Stimulated activated CD8-positive, alpha-beta memory T cell treated with anti-CD3 and anti-CD28 coated beads, Interleukin-12 subunit alpha, Interleukin-12 subunit beta, amount 100 ng/mL, for 1 hour (primary cell): ENCODE measurements around the gene AGXT2.
"Not testable (repeated sequence)": the region's sequence is repeated elsewhere in the genome, so short reads cannot be mapped to it uniquely, and the experiment has no call there.

Experiments
- DNase-seq: peaks from one replicate; pipeline ENCODE4 v3.0.0-alpha.2; 2020; ENCODE audit warnings: low read depth

The AGXT2 gene

DNA sequence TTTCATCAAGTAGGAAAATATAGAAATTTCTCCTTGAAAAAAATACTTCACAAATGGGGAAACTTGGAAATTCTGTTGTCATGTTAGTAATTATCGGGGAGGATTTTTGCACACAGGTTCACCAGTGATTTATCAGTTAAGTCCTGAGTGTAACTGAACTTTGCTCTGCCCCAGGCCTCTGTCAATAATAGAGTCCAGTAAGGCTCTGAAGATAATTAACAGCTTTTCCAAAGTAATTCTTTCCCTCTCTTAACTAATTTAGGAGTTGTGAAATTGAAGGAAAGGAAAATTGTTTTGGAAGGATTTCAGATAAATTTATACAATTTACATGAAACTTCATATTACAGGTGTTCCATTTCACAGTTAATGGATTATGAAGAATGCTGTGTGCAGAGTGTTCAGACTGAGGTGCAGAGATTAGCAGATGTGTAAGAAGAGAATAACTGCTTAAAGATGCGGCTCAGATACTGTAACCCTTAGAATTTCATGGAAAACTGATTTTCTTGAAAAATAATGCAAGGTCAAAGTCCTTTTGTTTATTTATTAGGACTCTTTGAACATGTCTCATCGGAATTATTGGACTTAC, 2.9 kb upstream of the AGXT2 start:
- no peak for DNase-seq

DNA sequence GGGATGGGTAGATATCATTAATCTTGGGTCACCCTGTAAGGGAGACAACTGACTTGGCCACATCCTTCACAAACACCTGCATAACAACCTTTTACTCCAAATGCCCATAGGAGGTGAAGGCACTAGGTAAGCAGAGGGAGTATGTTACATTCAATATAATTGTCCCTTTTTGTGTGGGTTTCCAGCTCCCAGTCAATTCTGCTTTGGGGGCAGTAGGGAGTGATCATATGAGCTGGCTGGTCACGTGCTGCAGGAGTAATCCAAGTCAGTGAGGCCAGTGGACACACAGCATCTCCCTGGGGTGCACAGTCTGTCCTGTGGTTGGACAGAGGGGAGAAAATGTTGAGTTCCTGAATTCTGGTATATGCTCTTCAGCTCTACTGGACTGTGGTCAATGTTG, 1.2 kb upstream of the AGXT2 start:
- no peak for DNase-seq

DNA sequence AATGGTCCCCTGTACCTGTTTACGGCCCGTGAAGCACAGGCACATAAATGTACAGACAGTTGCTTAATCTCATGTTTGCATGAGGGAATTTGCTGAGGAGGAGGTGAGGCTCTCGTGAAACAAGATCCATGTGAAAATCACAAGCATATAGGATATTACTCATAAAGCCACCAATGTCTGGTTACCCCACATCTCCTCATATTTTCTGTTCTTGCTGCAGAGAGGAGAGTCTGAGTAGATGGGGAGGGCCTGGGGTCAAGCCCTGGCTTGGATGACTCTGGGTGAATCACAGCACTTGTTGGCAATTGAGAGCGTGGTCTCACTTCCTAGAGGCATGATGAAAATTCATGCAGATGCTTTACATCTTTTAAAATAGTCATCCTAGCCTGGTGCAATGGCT, 975 bp downstream of the AGXT2 start:
- no peak for DNase-seq

DNA sequence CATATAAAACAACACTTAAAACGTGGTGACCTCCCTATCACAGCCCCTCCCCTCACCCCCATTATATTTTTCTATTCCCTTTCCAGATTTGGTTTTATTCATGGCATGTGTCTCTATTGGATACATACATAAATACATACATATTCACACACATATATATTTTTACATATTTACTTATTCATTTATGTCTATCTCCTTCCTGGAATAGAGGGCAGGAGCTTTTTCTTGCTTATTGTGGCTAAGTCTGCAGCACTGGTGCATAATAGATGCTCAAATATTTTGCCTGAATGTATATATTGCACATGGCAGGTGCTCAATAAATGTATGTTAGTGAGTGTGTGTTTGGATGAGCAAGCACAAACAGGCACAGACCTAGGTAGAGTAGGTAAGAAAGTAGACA, 2.5 kb downstream of the AGXT2 start:
- no peak for DNase-seq

DNA sequence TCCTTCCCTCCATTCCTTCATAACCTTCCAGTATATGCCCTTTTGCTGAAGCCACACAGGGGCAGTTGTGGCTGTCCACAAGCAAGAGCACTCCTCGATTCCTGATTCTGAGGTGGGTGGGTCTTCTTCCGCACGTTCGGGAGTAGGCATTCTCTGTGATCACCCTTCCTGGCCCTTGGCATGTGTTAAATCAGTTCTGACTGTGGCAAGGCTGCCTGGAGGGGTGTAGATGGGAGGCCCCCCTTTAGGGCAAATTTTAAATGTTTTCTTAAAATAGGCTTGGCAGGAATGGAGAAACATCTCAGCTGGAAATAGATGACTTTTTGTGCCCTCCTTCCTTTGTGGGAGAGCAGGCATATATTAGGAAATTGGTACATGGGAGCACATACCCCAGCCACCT, 3.1 kb downstream of the AGXT2 start:
- DNase-seq = no peak

DNA sequence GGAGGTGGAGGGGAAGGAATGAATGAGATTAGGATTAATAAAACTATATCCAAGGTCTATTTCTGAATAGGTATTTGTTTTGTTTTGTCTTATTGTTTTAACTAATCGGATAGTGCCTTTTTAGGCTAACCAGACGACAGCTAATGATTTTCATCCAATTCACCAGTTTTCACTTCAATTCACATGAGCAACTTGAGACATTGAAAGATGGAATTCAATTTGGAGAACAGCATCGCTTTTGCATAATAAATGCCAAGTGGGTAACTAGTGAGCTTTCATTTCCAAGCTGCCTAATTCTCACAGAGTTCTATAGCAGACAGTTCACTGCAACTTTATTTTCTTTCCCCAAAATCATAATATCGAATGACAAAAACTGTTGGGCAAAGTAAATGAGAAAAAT, 5.0 kb downstream of the AGXT2 start:
- no peak for DNase-seq

DNA sequence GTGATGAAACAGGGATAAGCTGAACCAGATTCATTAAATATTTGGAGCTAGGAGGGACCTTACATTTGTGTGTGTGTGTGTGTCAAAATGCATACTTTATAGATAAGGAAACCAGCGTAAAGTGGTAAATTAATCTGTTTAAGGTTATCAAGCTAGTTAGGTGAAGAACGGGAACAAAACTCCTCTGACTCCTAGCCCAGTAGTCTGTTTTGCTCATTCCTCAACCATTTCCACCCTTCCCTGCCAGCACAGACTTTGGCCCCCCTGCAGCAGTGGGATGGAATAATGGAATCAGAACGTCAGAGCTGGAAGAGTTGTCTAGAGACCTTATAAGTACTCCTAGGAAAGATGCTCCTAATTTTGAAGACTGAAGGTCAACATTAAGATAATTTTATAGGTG, 6.5 kb downstream of the AGXT2 start:
- no peak for DNase-seq

DNA sequence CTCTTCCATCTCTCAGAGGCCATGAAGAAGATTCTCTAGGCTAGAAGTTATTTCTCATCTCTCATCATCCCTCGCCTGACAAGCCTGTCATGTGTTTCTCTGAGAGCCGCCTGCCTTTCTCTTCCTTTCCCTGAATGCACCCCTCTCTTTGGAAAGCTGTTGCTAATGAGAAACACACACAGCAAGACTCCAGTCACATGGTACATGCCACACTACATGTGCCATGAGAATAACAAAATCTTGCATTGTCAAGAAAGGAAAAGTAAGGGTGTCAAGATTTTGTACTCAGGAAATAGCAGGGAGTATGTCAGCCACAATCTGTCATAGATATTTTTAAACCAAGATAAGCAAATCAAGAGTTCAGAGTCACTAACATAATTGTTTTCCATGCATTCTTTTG, 8.9 kb downstream of the AGXT2 start:
- no peak for DNase-seq

DNA sequence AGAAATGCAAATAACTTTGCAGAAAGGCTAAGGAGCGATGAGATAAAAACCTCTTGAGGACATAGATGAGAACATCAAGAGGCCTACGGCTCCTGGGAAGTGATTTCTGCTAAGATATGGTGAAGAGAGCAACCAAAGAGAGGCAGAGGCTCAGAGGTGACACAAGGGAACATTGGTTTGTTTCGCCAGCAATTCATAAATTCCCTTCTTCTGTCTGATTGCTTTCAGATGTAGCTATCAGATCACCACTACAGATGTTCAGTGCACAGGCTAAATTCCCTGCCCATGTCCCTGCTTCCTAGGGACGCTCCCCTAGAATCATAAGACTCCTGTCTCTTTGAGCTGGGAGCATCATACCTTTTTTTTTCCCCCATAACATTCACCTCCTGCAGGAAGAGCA, 11.2 kb downstream of the AGXT2 start:
- DNase-seq = no peak

DNA sequence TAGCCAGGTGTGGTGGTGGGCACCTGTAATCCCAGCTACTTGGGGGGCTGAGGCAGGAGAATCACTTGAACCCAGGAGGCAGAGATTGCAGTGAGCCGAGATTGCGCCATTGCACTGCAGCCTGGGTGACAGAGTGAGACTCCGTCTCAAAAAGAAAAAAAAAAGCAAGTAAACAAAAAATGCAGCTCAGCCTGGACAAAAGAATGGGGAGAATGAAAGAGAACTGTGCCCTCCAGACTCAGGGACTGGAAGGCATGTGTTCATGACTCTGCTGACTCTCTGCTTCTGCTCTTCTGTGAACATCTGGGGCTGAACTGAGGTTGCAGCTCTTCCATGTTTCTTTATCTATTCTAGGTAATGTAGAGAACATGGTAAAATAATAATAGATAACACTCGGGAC, 11.8 kb downstream of the AGXT2 start:
- not testable (repeated sequence) for DNase-seq

DNA sequence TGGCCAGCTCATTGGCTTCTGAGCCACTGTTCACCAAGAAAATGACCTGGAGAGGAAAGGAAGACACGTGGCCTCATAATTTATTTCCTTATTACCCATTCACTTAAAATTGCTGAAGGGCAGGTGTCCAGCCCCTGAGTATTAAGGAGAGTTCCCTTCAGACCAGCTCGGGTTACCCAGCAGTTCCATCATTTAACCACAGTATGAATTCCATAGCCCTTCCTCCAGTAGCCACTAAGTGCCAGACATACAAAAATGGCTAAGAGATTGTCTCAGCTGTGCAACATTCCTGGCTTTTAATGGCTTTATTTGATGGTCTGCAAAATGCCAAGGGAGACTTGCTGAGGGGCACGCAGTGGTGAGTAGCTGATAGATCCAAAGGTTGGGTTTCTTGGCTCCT, 12.5 kb downstream of the AGXT2 start:
- no peak for DNase-seq

DNA sequence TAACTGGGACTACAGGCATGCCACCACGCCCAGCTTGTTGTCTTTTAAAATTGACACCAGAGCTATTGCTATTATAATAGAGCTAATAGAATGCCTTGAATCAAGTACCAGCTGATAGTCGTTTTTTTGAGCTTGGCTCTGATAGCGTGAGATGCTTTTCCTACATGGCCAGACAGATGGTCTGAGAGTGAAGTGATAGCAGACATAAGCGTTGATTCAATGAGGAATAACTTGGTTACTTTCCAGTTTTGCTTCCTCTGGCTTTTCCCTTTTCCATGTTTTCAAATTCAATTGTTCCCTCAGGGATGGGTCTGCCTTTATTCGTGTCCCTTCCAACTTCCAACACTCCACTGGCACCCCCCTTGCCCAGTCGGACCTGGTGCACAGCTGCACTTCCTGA, 15.4 kb downstream of the AGXT2 start:
- DNase-seq = no peak

DNA sequence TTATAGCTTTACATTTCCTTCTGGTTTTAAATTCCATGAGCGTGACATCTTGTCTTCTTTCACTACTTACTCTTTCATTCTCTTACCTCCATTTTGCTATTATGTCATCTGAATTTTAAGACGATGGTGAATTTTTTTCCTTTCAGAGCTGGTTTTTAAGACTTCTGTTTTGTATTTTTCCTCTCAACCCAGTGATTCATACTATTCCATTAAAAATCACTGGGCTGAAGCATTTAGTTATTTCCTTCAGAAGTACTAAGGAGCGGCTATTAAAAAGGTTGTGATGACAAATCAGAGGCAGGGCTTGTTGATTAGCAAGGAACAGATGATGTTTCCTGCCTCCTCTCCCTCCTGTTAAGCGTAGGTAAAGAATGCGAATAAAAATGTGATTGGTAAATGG, 16.5 kb downstream of the AGXT2 start:
- no peak for DNase-seq

DNA sequence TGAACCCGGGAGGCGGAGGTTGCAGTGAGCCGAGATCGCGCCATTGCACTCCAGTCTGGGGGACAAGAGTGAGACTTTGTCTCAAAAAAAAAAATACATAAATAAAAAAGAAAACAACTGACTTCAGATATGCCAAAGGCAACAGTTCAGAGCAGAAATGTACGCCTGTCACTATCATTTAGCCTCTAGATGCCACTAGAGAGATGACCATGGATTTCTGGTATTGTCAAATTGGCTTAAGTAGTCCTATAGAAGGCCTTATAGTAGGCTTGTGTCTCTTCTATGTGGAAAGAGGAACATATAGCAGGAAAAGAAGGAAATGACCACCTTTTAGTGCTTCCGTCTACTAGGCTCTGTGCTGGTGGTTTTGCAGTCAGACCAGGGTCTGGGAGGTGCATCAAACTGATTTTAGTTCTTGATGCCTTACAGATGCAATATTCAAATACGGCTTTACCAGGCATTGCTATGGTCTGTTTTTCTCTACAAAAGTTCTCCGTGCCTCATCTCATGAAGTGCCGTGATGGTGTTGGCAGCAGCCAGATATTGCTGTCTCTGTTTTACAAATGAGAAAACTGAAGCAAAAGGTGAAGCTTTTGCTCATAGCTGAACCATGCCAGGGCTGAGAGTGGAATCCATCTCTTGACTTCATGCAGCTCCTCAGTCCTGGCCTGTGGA, 17.2 kb downstream of the AGXT2 start:
- DNase-seq = no peak

DNA sequence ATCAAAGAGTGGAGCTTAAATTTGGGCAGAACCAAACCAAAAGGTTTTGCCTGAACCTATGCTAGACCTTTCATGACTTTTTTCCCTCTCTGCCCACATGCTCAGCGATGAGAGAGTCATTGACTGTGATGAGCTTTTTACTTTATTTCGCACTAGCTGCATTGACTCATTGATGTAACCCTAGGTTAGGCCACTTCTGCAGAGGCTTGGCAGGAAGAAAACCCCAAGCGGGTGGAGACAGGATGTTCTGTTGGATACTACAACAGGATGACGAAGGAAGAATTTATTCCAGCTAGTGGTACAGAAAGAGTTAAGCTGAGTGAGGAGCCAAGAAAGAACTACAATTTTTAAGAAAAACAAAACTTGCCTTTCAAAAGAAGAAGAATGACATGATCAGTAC, 18.4 kb downstream of the AGXT2 start:
- no peak for DNase-seq

DNA sequence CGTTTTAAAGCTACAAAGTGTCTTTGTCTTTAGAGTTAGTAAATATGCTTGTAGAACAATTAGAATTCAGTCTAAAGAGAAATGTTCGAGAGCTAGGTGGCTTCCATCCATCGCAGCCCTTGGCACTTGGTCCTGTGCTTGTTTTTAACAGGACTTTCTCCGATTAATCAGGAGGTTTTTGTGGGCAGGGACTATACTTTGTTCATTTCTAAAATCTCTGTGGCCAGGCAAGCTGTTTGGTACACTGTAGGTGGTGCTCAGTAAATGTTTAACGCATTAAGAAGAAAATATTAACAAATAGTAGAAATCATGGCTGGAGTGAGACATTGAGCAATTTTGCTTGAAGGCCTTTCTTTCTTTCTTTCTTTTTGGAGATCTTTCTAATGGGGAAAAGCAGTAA, 20.8 kb downstream of the AGXT2 start:
- no peak for DNase-seq

DNA sequence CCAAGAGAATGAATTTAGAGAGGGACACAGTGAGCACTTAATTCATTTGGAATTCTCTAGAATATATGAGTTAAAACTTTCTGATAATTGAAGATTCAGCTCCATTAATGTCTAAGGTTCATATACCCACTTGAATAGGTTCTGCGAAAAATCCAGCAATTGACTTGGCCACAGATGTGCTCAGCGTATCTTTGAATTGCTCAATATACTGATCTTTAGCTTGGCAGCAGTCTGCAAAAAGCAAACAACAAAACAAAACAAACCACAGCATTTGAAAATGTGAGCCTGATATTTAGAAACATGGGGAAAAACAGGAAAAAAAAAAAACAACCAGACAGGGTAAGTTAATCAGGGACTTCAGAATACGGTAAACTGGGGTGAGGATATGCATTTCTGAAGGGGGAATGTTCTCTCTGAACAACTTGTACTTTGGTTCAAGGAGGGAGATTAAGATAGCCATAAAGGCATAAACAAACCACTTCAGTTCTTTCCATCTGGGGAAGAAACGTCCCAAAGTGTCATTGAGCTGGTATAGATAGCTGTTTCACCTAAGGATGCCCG, 21.4 kb downstream of the AGXT2 start:
- DNase-seq = no peak

DNA sequence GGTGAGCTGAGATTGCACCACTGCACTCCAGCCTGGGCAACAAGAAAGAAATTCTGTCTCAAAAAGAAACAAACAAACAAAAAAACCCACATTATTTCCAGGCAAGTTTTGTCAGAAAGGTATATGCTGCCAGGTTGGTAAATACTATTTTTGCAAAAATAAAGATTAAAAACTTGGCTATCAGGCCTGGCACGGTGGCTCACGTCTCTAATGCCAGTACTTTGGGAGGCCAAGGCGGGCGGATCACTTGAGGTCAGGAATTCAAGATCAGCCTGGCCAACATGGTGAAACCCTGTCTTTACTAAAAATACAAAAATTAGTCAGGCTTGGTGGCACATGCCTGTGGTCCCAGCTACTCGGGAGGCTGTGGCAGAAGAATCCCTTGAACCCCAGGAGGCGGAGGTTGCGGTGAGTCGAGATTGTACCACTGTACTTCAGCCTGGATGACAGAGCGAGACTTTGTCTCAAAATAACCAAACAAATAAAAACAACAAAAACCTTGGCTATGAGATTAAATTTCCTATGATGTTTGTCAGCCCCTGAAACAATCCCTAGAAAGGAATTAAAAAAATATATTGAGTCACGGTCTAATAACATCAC, 22.7 kb downstream of the AGXT2 start:
- no peak for DNase-seq

DNA sequence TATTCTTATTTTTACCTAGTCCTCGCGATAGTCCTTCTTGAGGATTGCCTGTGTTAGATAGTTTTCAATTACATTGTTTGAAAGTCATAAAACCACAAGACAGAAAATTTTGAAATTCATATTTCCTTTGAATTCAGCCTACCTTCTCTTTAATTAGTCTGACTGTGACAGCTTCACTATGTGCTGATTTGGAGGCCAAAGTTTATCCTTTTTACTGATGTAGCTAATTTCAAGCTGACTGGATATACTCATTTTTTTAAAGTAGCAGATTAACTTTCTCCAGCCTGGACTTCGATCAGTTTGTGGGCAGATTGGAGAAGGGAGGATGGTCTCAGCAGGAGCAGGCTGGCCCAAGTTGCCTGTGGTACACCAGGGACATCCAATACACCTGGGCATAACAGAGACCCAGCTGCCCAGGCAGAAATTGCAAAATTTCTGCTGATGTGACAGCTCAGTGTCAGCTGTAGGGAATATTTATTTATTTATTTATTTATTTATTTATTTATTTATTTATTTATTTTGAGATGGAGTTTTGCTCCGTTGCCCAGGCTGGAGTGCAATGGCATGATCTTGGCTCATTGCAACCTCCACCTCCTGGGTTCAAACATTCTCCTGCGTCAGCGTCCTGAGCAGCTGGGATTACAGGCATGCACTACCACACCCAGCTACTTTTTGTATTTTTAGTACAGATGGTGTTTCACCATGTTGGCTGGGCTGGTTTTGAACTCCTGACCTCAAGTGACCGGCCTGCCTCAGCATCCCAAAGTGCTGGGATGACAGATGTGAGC, 24.2 kb downstream of the AGXT2 start:
- DNase-seq = no peak

DNA sequence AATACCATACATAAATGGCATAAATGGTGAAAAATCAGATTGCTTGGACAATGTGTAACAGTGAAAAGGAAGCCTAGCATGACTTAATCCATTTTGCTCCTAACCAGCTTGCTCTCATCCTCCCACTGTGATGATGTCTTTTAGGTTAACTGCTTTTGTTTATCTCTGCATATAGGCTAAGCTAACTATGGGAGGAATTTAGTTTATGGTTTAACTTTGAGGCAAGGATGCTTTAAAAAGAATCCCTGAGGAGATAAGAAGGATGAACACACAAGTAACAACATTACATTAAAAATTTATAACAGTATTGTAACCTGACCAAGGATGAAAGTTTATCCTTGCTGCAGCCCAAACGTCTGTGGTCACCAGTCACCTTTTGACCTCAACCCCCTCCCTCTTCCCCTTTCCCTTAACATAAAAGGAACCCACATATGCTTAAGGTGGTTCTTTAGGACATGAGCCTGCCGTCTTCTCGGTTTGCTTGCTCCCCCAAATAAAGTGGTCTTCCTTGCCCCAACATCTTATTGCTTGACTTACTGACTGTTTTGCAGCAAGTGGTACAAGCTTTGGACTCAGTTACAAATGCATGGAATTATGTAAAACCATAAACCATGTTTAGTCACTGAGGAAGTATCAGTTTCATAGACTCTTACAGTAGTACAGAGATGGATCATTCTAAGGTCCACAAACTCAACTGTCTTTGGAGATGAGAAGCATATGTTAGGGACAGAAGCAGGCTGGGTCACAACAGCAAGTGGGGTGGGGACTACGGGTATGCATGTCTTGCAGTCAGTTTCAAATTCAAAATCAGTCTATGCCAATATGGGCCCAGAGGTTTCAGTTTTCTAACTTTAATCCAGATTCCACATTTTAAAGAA, 31.3 kb downstream of the AGXT2 start:
- DNase-seq = no peak

DNA sequence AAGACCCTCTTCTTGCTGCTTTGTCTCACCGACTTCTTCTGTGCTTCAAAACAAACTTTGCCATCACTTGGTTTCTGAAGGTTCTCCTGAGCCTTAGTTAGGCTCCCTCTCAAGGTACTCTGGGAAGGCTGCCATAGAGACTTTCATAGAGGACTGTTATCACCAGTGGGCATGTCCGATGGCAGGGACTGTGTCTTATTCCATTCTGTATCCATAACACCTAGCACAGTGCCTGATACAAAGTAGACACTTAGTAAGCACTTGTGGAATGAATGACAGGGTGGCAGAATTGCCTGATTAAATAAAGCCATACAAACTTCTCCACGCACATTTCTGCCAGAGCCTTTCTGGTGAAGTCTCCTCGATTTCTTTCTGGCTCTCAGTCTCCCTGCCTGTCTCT, 32.7 kb downstream of the AGXT2 start:
- DNase-seq = no peak

DNA sequence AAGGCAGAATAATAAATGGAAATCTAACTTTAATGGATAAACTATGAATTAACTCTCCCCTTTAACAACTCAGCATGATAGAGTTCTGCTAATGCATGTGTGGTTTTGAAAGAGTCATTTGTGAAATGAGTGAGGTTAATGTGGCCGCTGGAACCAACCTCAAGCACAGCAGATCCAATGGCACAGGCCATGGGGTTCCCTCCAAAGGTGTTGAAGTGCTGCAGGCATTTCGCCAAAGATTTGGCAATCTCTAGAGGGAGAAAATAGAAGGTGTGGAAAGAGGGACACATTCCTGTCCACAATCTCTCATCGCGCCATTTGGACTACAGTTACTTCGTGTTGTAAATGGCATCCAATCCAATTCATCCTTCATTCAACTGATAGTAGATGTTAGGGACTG, 35.0 kb downstream of the AGXT2 start:
- DNase-seq = no peak
